HEK293T (cell line): ENCODE data around the gene RBCK1.
"Not testable (repeated sequence)": the region's sequence is repeated elsewhere in the genome, so short reads cannot be mapped to it uniquely, and the experiment has no call there.

Source experiments
- CTCF ChIA-PET: fragments of 350-600 bp; formaldehyde crosslinking; extraction: SDS; loops from one replicate; lab custom pipeline; 2021; ENCODE audit warnings: antibody characterized with exemption, inconsistent platforms; lab: Yijun Ruan, JAX
- POLR2A ChIA-PET: fragments of 350-600 bp; formaldehyde crosslinking; extraction: SDS; loops from one replicate; lab custom pipeline; 2020; ENCODE audit warnings: antibody characterized with exemption, inconsistent platforms; lab: Yijun Ruan, JAX
- DNase-seq: peaks from one replicate; pipeline ENCODE4 v3.0.0; 2012; ENCODE audit warnings: mixed read lengths; ENCODE audit errors: extremely low spot score
- ARNT ChIP-seq: fragments of 450-650 bp; IDR thresholded peaks from 2 replicates; pipeline ENCODE4 v1.6.1; 2017; ENCODE audit warnings: mild to moderate bottlenecking
- BHLHE40 ChIP-seq: fragments of 450-650 bp; IDR thresholded peaks from 2 replicates; pipeline ENCODE4 v1.6.1; 2016; ENCODE audit warnings: mild to moderate bottlenecking, moderate library complexity, borderline replicate concordance
- CTBP1 ChIP-seq: fragments of 450-650 bp; IDR thresholded peaks from 2 replicates; pipeline ENCODE4 v1.6.1; 2016; ENCODE audit warnings: borderline replicate concordance
- ELF4 ChIP-seq: fragments of 450-650 bp; IDR thresholded peaks from 2 replicates; pipeline ENCODE4 v1.6.1; 2017; ENCODE audit warnings: antibody characterized with exemption
- FOXA1 ChIP-seq: fragments of 450-650 bp; IDR thresholded peaks from 2 replicates; pipeline ENCODE4 v1.6.1; 2016; ENCODE audit warnings: mild to moderate bottlenecking
- FOXK2 ChIP-seq: fragments of 450-650 bp; IDR thresholded peaks from 2 replicates; pipeline ENCODE4 v1.6.1; 2016; ENCODE audit warnings: mild to moderate bottlenecking
- FOXM1 ChIP-seq: fragments of 450-650 bp; IDR thresholded peaks from 2 replicates; pipeline ENCODE4 v1.6.1; 2017; ENCODE audit warnings: mild to moderate bottlenecking, borderline replicate concordance
- HDGF ChIP-seq: fragments of 450-650 bp; IDR thresholded peaks from 2 replicates; pipeline ENCODE4 v1.6.1; 2017; ENCODE audit warnings: antibody characterized with exemption, borderline replicate concordance
- L3MBTL2 ChIP-seq: fragments of 450-650 bp; conservative IDR thresholded peaks from 2 replicates; pipeline ENCODE4 v1.6.1; 2016; ENCODE audit warnings: mild to moderate bottlenecking
- LEF1 ChIP-seq: fragments of 450-650 bp; IDR thresholded peaks from 2 replicates; pipeline ENCODE4 v1.6.1; 2017; ENCODE audit warnings: mild to moderate bottlenecking, borderline replicate concordance
- NFRKB ChIP-seq: fragments of 450-650 bp; IDR thresholded peaks from 2 replicates; pipeline ENCODE4 v1.6.1; 2016; ENCODE audit warnings: mild to moderate bottlenecking, moderate library complexity
- SP1 ChIP-seq: fragments of 450-650 bp; IDR thresholded peaks from 2 replicates; pipeline ENCODE4 v1.6.1; 2017
- SUZ12 ChIP-seq: fragments of 450-650 bp; IDR thresholded peaks from 2 replicates; pipeline ENCODE4 v1.6.1; 2016; ENCODE audit warnings: mild to moderate bottlenecking
- TARDBP ChIP-seq: fragments of 450-650 bp; IDR thresholded peaks from 2 replicates; pipeline ENCODE4 v1.6.1; 2016
- ZNF384 ChIP-seq: fragments of 450-650 bp; IDR thresholded peaks from 2 replicates; pipeline ENCODE4 v1.6.1; 2016
- TF ChIP-seq, protein P1 (sequence below): fragments of 450-650 bp; IDR thresholded peaks from 2 replicates; pipeline ENCODE4 v1.6.1; 2016

RBCK1 gene

DNA sequence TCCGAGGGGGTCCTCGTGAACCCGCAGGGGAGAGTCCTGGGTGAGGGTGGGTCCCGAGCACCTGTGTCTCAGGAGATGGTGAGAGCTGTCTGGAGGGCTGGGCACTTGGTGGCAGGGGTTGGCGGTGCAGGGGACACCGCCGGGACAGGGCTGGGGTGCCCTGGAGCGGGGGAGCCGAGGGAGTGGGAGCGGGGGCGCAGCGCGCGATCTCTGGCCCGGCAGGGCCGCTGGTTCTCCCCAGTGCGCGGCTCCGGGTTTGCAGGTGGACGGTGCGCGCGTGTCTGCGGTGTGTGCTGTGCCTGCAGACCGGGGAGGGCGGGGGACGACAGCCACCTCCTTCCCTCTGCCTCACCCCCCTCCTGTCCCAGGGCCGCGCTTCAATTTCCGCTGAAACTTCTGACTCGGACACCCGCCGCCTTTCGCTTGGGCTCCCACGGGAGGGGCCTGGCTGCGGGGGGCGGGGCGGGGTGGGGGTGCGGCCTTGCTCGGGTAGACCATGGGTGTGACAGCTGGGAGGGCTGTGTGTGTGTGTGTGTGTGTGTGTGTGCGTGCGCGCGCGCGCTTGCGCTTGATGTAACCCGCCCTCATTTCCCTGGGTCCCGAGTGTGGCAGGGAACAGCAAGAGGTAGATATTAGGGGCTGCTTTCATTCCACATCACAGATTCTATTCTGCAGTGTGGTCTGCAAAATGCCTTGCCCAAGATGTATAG is 26.4 kb upstream of the RBCK1 start:
- peak; percentile 50 for DNase-seq
- TF ChIP-seq FOXK2 (no peak), NFRKB (no peak), CTBP1 (no peak), SP1 (no peak), ARNT (no peak), HDGF (no peak), ZNF384 (no peak), LEF1 (no peak), SUZ12 (no peak), L3MBTL2 (no peak), TARDBP (no peak), ELF4 (no peak), FOXM1 (no peak), BHLHE40 (no peak)
- TF ChIP-seq, protein P1, sequence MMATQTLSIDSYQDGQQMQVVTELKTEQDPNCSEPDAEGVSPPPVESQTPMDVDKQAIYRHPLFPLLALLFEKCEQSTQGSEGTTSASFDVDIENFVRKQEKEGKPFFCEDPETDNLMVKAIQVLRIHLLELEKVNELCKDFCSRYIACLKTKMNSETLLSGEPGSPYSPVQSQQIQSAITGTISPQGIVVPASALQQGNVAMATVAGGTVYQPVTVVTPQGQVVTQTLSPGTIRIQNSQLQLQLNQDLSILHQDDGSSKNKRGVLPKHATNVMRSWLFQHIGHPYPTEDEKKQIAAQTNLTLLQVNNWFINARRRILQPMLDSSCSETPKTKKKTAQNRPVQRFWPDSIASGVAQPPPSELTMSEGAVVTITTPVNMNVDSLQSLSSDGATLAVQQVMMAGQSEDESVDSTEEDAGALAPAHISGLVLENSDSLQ: no peak
- ChIA-PET CTCF (no interaction called here), POLR2A (interaction anchor here (1.8 to 2.8 kb wide), 2 partner anchors 26 to 57 kb away, joined by 5 to 14 read pairs; partner anchors contain the start of genes RBCK1 and SOX12)

DNA sequence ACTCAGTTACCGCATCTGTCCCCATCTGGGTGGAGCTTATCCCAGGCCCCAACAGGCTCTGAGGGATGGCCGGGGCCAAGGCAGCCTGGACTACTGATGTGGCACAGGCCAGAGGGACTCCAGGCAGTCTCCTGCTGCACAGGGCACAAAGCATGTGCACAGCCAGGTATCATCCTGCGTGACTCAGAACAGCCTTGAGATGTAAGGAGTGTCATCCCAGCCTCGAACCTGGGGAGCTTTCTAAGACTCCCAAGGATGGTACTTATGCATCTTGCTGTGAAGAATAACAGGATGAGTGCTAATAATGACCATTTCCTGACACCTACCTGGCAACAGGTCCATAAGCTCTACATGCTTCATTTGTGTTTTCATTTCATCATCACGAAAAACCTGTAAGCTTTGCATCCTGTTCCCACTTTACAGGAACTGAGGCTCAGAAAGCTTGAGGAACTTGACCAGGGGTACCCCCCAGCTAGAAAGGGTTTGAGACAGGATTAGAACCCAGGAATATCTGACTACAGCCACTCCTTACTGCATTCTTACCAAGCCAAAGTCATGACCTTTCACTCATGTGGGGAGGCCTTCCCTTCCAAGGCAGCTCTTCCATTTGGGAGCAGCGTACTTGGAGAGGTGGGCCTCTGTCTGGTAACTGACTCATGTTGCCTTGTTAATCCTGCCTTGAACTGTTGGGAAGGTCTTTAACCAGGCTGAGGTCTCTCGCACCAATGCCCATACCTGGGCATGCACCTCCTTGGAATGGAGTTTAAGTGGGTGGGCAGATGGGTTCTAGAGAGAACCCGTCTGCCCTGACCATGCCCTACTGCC is 25.6 kb upstream of the RBCK1 start:
- CTCF ChIA-PET: no interaction called here
- TF ChIP-seq LEF1: no peak
- no peak for TF ChIP-seq FOXK2
- no peak for TF ChIP-seq SUZ12
- TF ChIP-seq L3MBTL2: no peak
- TF ChIP-seq ZNF384: no peak
- no peak for TF ChIP-seq SP1
- TF ChIP-seq, protein P1: no peak
- no peak for TF ChIP-seq FOXM1
- TF ChIP-seq NFRKB: no peak
- TF ChIP-seq FOXA1: no peak
- TF ChIP-seq ARNT: no peak
- POLR2A ChIA-PET: interaction anchor here (0.9 to 2.8 kb wide), 3 partner anchors 14 to 58 kb away, joined by 3 to 14 read pairs (median 5); partner anchors contain the start of genes RBCK1 and SOX12
- no peak for DNase-seq

DNA sequence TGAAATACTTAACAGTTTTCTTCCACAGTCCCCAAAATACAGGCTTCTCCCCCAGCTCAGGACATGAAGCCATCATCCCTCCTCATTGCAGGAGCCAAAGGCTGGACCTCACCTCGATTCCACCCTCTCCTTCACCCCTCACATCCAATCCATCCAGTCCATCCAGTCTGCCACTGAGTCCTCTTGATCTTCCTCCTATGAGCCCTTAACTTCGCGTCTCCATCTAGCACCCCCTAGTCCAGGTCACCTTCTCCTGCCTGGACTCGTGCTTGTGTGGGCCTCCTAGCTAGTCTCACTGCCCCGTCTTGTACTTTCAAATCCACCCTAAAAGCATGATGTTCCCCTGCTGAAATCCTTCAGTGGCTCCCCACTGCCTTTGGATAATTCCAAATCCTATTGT is 24.2 kb upstream of the RBCK1 start:
- ChIA-PET CTCF (no interaction called here), POLR2A (interaction anchor here (1.8 to 2.8 kb wide), 2 partner anchors 15 to 24 kb away, joined by 4 to 14 read pairs; partner anchors contain the start of gene RBCK1)
- DNase-seq: no peak
- TF ChIP-seq ARNT: no peak

DNA sequence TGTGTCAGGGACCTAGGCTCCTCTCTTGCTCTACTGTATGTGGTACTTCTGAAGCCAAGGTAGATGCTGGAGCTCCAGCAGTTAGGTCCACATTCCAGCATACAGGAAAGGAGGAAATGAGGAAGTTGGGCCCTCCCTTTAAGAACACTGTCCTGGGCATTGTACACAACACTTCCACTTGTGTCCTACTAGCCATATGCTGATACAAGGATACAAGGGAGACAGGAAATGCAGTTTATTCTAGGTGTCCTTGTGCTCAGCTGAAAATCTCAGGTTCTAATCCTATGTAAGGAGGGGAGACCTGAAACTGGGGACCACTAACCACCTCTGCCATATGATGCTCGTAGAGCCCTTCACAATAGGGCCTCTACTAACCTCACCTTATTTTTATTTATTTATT is 23.4 kb upstream of the RBCK1 start:
- POLR2A ChIA-PET: interaction anchor here (1.8 kb wide), 1 partner anchor 14 kb away, joined by 4 read pairs; no protein-coding TSS in a partner anchor
- TF ChIP-seq L3MBTL2: no peak
- no peak for TF ChIP-seq HDGF
- TF ChIP-seq BHLHE40: no peak
- no peak for TF ChIP-seq CTBP1
- no peak for TF ChIP-seq ZNF384
- TF ChIP-seq, protein P1: no peak
- no peak for TF ChIP-seq SUZ12
- no peak for TF ChIP-seq SP1
- no peak for TF ChIP-seq FOXM1
- DNase-seq: no peak
- CTCF ChIA-PET: no interaction called here

DNA sequence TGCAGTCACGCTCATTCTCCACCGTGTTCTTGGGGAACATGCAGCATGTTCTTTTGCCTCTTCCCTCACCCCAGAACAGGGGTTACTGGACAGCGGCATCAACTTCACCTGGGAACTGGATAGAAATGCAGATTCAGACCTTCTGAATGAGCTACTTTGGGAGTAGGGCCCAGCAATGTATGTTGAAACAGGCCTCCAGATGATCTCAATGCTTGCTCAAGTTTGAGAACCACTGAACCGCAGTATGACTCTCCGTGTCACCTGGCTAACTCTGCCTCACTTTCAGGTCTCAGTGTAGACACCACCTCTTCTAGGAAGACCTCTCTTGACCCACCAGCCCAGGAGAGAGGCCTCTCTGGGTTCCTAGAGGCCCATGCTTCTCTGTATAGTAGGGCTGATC is 22.7 kb upstream of the RBCK1 start:
- no peak for TF ChIP-seq FOXM1
- TF ChIP-seq HDGF: no peak
- TF ChIP-seq SUZ12: no peak
- TF ChIP-seq CTBP1: no peak
- TF ChIP-seq FOXK2: no peak
- TF ChIP-seq L3MBTL2: no peak
- DNase-seq: no peak
- ChIA-PET POLR2A (interaction anchor here (1.8 kb wide), 1 partner anchor 14 kb away, joined by 4 read pairs; no protein-coding TSS in a partner anchor), CTCF (no interaction called here)

DNA sequence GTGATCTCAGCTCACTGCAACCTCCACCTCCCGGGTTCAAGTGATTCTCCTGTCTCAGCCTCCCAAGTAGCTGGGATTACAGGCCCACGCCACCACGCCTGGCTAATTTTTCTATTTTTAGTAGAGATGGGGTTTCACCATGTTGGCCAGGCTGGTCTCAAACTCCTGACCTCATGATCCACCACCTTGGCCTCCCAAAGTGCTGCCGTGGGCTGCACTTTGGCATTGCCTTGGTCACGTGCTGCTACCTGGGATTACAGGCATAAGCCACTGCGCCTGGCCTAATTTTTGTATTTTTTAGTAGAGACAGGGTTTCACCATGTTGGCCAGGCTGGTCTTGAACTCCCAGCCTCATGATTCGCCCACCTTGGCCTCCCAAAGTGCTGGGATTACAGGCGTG is 21.5 kb upstream of the RBCK1 start:
- POLR2A ChIA-PET: interaction anchor here (0.5 kb wide), 1 partner anchor 43 kb away, joined by 3 read pairs; no protein-coding TSS in a partner anchor
- CTCF ChIA-PET, DNase-seq: not testable (repeated sequence)
